ENCODE measurements around the gene KRTAP5-9. TPM values are rescaled to one million over a fixed set of nuclear protein-coding genes. Genes with fewer than 3 reads are reported as not detected.

KRTAP5-9 gene
- total and polyA plus RNA-seq, 2 experiments from 2014 or later: 0.24 TPM; not detected in 1

GRCh38 chr11:71580057-71581003, 32.1 kb downstream of the KRTAP5-9 start:
- H3K9me3 Mint-ChIP-seq: no peaks in the 10 kb centered on the region
- H3K4me1 ChIP-seq (ENCODE audit: insufficient read depth): peaks cover 11% of the 10 kb centered on the region
- H3K27ac Mint-ChIP-seq: no peak overlapping the region
- TF ChIP-seq EZH2 (IDR thresholded peaks at IDR 0.05; ENCODE audit: low read depth, unreplicated experiment) (no peak), ZNF114 (CRISPR knock-in tag; IDR thresholded peaks at IDR 0.05) (no peak), CTCF (conservative IDR thresholded peaks at IDR 0.05; ENCODE audit: low read depth in 2 of 2) (peak; percentile 70 to 81), NANOG (IDR thresholded peaks at IDR 0.05; ENCODE audit: borderline replicate concordance) (no peak)
- ATAC-seq: peak; percentile 87
- no peak overlapping the region for H3K4me3 ChIP-seq
- H3K27me3 Mint-ChIP-seq (ENCODE audit: insufficient read depth, low read depth, poor library complexity): peaks cover 11% of the 10 kb centered on the region
- H3K4me1 Mint-ChIP-seq: peaks cover 32% of the 10 kb centered on the region
- H3K27me3 ChIP-seq (ENCODE audit: insufficient read depth): no peaks in the 10 kb centered on the region
- no peaks in the 10 kb centered on the region for H3K36me3 Mint-ChIP-seq (ENCODE audit: low read depth)
- 0 out of 2 replicates have a peak overlapping the region, but pooled peaks have one; percentile 23 for H2AFZ ChIP-seq
- no peak overlapping the region for H3K27ac ChIP-seq (ENCODE audit: low read depth)
- H3K36me3 ChIP-seq (ENCODE audit: insufficient read depth): no peaks in the 10 kb centered on the region
- H4K20me1 ChIP-seq (replicated peaks; ENCODE audit: insufficient read depth): no peaks in the 10 kb centered on the region
- H3K79me2 ChIP-seq (replicated peaks; ENCODE audit: insufficient read depth): no peaks in the 10 kb centered on the region
- H3K4me3 Mint-ChIP-seq: no peak overlapping the region
- H3K9me2 ChIP-seq (ENCODE audit: insufficient read depth): no peaks in the 10 kb centered on the region
- H3F3A ChIP-seq (replicated peaks; ENCODE audit: low read depth): no peaks in the 10 kb centered on the region
- H3K4me2 ChIP-seq: no peak overlapping the region; the same call in 1 of the 2 replicates
- DNase-seq (ENCODE audit: low spot score): peak; percentile 83

DNA sequence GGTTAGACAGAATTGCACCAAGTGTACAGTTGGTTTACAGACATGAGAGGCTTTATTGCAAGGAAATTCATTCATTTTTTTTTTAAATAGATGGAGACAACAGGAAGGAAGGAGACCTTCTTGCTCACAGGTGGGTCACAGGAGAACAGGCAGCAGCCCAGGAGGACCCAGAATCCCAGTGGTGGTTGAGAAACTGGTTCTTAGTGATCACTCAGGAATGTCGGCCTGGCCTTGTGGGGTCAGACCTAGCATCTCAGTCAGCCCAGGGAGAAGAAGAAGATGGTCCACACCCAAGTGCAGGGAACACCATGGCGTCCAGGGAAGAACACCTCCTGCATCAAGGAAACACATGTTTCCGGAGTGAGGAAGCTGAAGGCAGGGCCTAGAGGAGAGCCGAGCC, 33.6 kb downstream of the KRTAP5-9 start:
- no peak for DNase-seq (ENCODE audit: low spot score)
- H3F3A ChIP-seq (replicated peaks; ENCODE audit: low read depth): no peaks in the 10 kb centered on the region
- H3K9me2 ChIP-seq (ENCODE audit: insufficient read depth): no peaks in the 10 kb centered on the region
- no peak overlapping the region for H2AFZ ChIP-seq
- H3K36me3 ChIP-seq (ENCODE audit: insufficient read depth): no peaks in the 10 kb centered on the region
- no peaks in the 10 kb centered on the region for H3K36me3 Mint-ChIP-seq (ENCODE audit: low read depth)
- H3K9me3 Mint-ChIP-seq: no peaks in the 10 kb centered on the region
- H3K4me3 Mint-ChIP-seq: no peak overlapping the region
- H3K79me2 ChIP-seq (replicated peaks; ENCODE audit: insufficient read depth): no peaks in the 10 kb centered on the region
- no peak for TF ChIP-seq POLR2AphosphoS5 (IDR thresholded peaks at IDR 0.05; ENCODE audit: low read depth)
- no peak for TF ChIP-seq CREB1 (CRISPR knock-in tag; IDR thresholded peaks at IDR 0.05; ENCODE audit: low read depth)
- no peak for TF ChIP-seq REST (IDR thresholded peaks at IDR 0.05; ENCODE audit: unreplicated experiment)
- no peak for TF ChIP-seq CTCF (conservative IDR thresholded peaks at IDR 0.05; ENCODE audit: low read depth in 2 of 2)
- no peak for TF ChIP-seq NANOG (IDR thresholded peaks at IDR 0.05; ENCODE audit: borderline replicate concordance)
- TF ChIP-seq EZH2 (IDR thresholded peaks at IDR 0.05; ENCODE audit: low read depth, unreplicated experiment): no peak
- no peak for TF ChIP-seq ETS1 (IDR thresholded peaks at IDR 0.05)
- TF ChIP-seq ZNF114 (CRISPR knock-in tag; IDR thresholded peaks at IDR 0.05): no peak
- TF ChIP-seq EZH2phosphoT487 (IDR thresholded peaks at IDR 0.05; ENCODE audit: unreplicated experiment): no peak
- H3K4me1 Mint-ChIP-seq: peaks cover 32% of the 10 kb centered on the region
- H3K4me3 ChIP-seq: no peak overlapping the region
- no peaks in the 10 kb centered on the region for H3K27me3 ChIP-seq (ENCODE audit: insufficient read depth)
- 0 out of 2 replicates have a peak overlapping the region, but pooled peaks have one; percentile 23 for H3K4me2 ChIP-seq
- ATAC-seq: no peak
- no peaks in the 10 kb centered on the region for H4K20me1 ChIP-seq (replicated peaks; ENCODE audit: insufficient read depth)
- no peak overlapping the region for H3K27ac ChIP-seq (ENCODE audit: low read depth)
- H3K27ac Mint-ChIP-seq: no peak overlapping the region
- peaks cover 11% of the 10 kb centered on the region for H3K4me1 ChIP-seq (ENCODE audit: insufficient read depth)
- peaks cover 11% of the 10 kb centered on the region for H3K27me3 Mint-ChIP-seq (ENCODE audit: insufficient read depth, low read depth, poor library complexity)
